Stimulated activated CD4-positive, alpha-beta T cell treated with anti-CD3 and anti-CD28 coated beads, Interleukin-2, amount 100 ng/mL, for 48 hours (primary cell): ENCODE measurements around the gene IL27RA.
"Not testable (repeated sequence)": the region's sequence is repeated elsewhere in the genome, so short reads cannot be mapped to it uniquely, and the experiment has no call there.

Experiments used
- DNase-seq, 2 donors: peaks; one replicate each; pipeline ENCODE4 v3.0.0-alpha.2; 2020

IL27RA gene

GRCh38 chr19:14033946-14034345, 2.4 kb downstream of the IL27RA start:
- no peak for DNase-seq

GRCh38 chr19:14035159-14035558, 3.6 kb downstream of the IL27RA start:
- not testable (repeated sequence) for DNase-seq

- DNase-seq = no peak
These were observed 4.1 kb downstream of the IL27RA start for GRCh38 chr19:14035706-14036105.

GRCh38 chr19:14039181-14039580, 7.6 kb downstream of the IL27RA start:
- DNase-seq = no peak

GRCh38 chr19:14042659-14043608, 11.4 kb downstream of the IL27RA start:
- not testable (repeated sequence) for DNase-seq

GRCh38 chr19:14047866-14048265, 16.3 kb downstream of the IL27RA start:
- DNase-seq = not testable (repeated sequence)

GRCh38 chr19:14048443-14049153, 17.0 kb downstream of the IL27RA start:
- peak; percentile 76 to 79 for DNase-seq

- DNase-seq = no peak
These were observed 18.9 kb downstream of the IL27RA start for GRCh38 chr19:14050512-14050911.

GRCh38 chr19:14050961-14051360, 19.4 kb downstream of the IL27RA start:
- DNase-seq = not testable (repeated sequence)

- no peak for DNase-seq
These were observed 20.4 kb downstream of the IL27RA start for GRCh38 chr19:14051980-14052379.

GRCh38 chr19:14052470-14052869, 20.9 kb downstream of the IL27RA start:
- DNase-seq = no peak

GRCh38 chr19:14053032-14053431, 21.5 kb downstream of the IL27RA start:
- DNase-seq = no peak

- no peak for DNase-seq
These were observed 21.9 kb downstream of the IL27RA start for GRCh38 chr19:14053500-14053899.

GRCh38 chr19:14054099-14054498, 22.5 kb downstream of the IL27RA start:
- DNase-seq = no peak

GRCh38 chr19:14054721-14055120, 23.2 kb downstream of the IL27RA start:
- no peak for DNase-seq

- DNase-seq = no peak
These were observed 23.8 kb downstream of the IL27RA start for GRCh38 chr19:14055396-14055795.

GRCh38 chr19:14056069-14056666, 24.6 kb downstream of the IL27RA start:
- DNase-seq = no peak

- no peak for DNase-seq
These were observed 25.3 kb downstream of the IL27RA start for GRCh38 chr19:14056741-14057356.

- DNase-seq = no peak
These were observed 26.9 kb downstream of the IL27RA start for GRCh38 chr19:14058182-14059092.

GRCh38 chr19:14059093-14059480, 27.5 kb downstream of the IL27RA start:
- DNase-seq = peak; percentile 41 to 54

- DNase-seq = no peak
These were observed 28.1 kb downstream of the IL27RA start for GRCh38 chr19:14059652-14060155.
